Upper lobe of left lung (tissue), 6 donors: ENCODE measurements around the gene CSNK1G1. TPM values are rescaled to one million over a fixed set of nuclear protein-coding genes. Genes with fewer than 3 reads are reported as not detected.

Experiments used
- ATAC-seq, 2 donors: fragments of 200-7000 bp; cut with Tn5 transposase; one replicate each; pipeline ENCODE4 v1.9.1; 2022; ENCODE audit warnings: mild to moderate bottlenecking in 2 of 2, moderate library complexity in 2 of 2; ENCODE audit not compliant: low FRiP score in 2 of 2
- DNase-seq, 2 donors: peaks; one replicate each; pipeline ENCODE4 v3.0.0-alpha.2; 2019 to 2020
- H3K27ac ChIP-seq, 4 donors: fragments of 200-600 bp; sonication (generic); one replicate each; pipeline ENCODE4 v1.5.1; 2016 to 2019
- H3K27me3 ChIP-seq, 4 donors: fragments of 200-600 bp; sonication (generic); one replicate each; pipeline ENCODE4 v1.5.1; 2017 to 2019
- H3K36me3 ChIP-seq, 4 donors: fragments of 200-600 bp; sonication (generic); one replicate each; pipeline ENCODE4 v1.5.1; 2016 to 2019
- H3K4me1 ChIP-seq, 4 donors: fragments of 200-600 bp; sonication (generic); one replicate each; pipeline ENCODE4 v1.5.1; 2018 to 2019
- H3K4me3 ChIP-seq, 4 donors: fragments of 200-600 bp; sonication (generic); one replicate each; pipeline ENCODE4 v1.5.1; 2017 to 2019; ENCODE audit warnings: mild to moderate bottlenecking in 2 of 4, moderate library complexity in 1 of 4
- H3K9me3 ChIP-seq, 4 donors: fragments of 200-600 bp; sonication (generic); one replicate each; pipeline ENCODE4 v1.5.1; 2018 to 2019
- CTCF ChIP-seq, 6 experiments: fragments of 450-650 bp in 4 of 6; fragments of 200-600 bp in 2 of 6; sonication (generic) in 2 of 6; IDR thresholded peaks; one replicate each; pipeline ENCODE4 v1.5.1; 2016 to 2019; ENCODE audit warnings: antibody characterized with exemption in 6 of 6
- EP300 ChIP-seq, 4 donors: sonication (generic); formaldehyde crosslinking; IDR thresholded peaks; one replicate each; pipeline ENCODE4 v1.5.1; 2017; ENCODE audit warnings: antibody characterized with exemption in 4 of 4, control low read depth in 2 of 4
- POLR2A ChIP-seq, 4 donors: fragments of 450-650 bp; IDR thresholded peaks; one replicate each; pipeline ENCODE4 v1.5.1; 2016 to 2017; ENCODE audit warnings: antibody characterized with exemption in 4 of 4, mild to moderate bottlenecking in 2 of 4
- POLR2AphosphoS5 ChIP-seq, 2 donors: sonication (generic); formaldehyde crosslinking; IDR thresholded peaks; one replicate each; pipeline ENCODE4 v1.5.1; 2017; ENCODE audit warnings: antibody characterized with exemption in 2 of 2
- WGBS, 2 donors: methylation state at CpG; one replicate each; pipeline ENCODE4 v1.1.5; 2017 to 2018; 5-methylcytosine and 5-hydroxymethylcytosine counted together
- total RNA-seq, 6 donors: library from RNA; depleted of rRNA in 4 of 6; stranded (reverse); fragments of >200 nt in 4 of 6; gene quantifications; one replicate each; pipeline versions ENCODE4 v1.1.0 to v1.2.1, GENCODE V29; 2016 to 2021
- donor health status: DM: no; HTN: no; CAD: no; lungs with moderate emphysema.
- donor health status: DM: no; HTN: yes; CAD: no; lungs with severe emphysema.

CSNK1G1 gene
- total RNA-seq, 6 donors from 2014 or later: 14.8 to 49.6 (median 19.6) TPM

- TF ChIP-seq CTCF (IDR thresholded peaks at IDR 0.05) (no peak), EP300 (IDR thresholded peaks at IDR 0.05) (no peak), POLR2AphosphoS5 (IDR thresholded peaks at IDR 0.05) (no peak), POLR2A (IDR thresholded peaks at IDR 0.05) (no peak)
- no peak for DNase-seq
- H3K4me1 ChIP-seq: no peaks in the 10 kb centered on the region
- H3K9me3 ChIP-seq: no peaks in the 10 kb centered on the region
- H3K36me3 ChIP-seq: peaks cover 2 to 36% (median 5%) of the 10 kb centered on the region in 4 donors
- peak in 1 of 2 donors; percentile 65 for ATAC-seq
- 82 to 90% methylated on average over 1 of the region's 1 CpG for WGBS, 2 donors
- no peak overlapping the region for H3K4me3 ChIP-seq
- no peaks in the 10 kb centered on the region for H3K27me3 ChIP-seq
- no peak overlapping the region for H3K27ac ChIP-seq
These were observed 158.5 kb downstream of the CSNK1G1 start for GRCh38 chr15:64197425-64197824.

- WGBS, 2 donors: 92 to 95% methylated on average over 6 of the region's 6 CpGs
- no peak for ATAC-seq
- H3K4me3 ChIP-seq: no peak overlapping the region
These were observed 162.0 kb downstream of the CSNK1G1 start for GRCh38 chr15:64193971-64194370.

GRCh38 chr15:64191971-64192830, 163.8 kb downstream of the CSNK1G1 start:
- DNase-seq (no peak), ATAC-seq (no peak)
- Histone ChIP-seq H3K9me3 (no peaks in the 10 kb centered on the region), H3K4me3 (no peak overlapping the region), H3K36me3 (peaks cover 0 to 23% (median 2%) of the 10 kb centered on the region in 4 donors), H3K4me1 (no peaks in the 10 kb centered on the region), H3K27me3 (no peaks in the 10 kb centered on the region), H3K27ac (no peak overlapping the region)
- TF ChIP-seq EP300 (IDR thresholded peaks at IDR 0.05): no peak
- TF ChIP-seq CTCF (IDR thresholded peaks at IDR 0.05): no peak
- no peak for TF ChIP-seq POLR2A (IDR thresholded peaks at IDR 0.05)
- TF ChIP-seq POLR2AphosphoS5 (IDR thresholded peaks at IDR 0.05): no peak
- WGBS, 2 donors: 88 to 91% methylated on average over 5 of the region's 5 CpGs

More at GRCh38 chr15:64193971-64194370, 162.0 kb downstream of the CSNK1G1 start:
- Histone ChIP-seq H3K4me1 (no peaks in the 10 kb centered on the region), H3K9me3 (no peaks in the 10 kb centered on the region), H3K36me3 (peaks cover 0 to 15% (median 0%) of the 10 kb centered on the region in 4 donors), H3K27me3 (no peaks in the 10 kb centered on the region), H3K27ac (no peak overlapping the region)
- no peak for TF ChIP-seq POLR2AphosphoS5 (IDR thresholded peaks at IDR 0.05)
- no peak for TF ChIP-seq POLR2A (IDR thresholded peaks at IDR 0.05)
- TF ChIP-seq EP300 (IDR thresholded peaks at IDR 0.05): no peak
- TF ChIP-seq CTCF (IDR thresholded peaks at IDR 0.05): no peak
- no peak for DNase-seq

- H3K27me3 ChIP-seq: no peaks in the 10 kb centered on the region
- no peaks in the 10 kb centered on the region for H3K9me3 ChIP-seq
- DNase-seq (no peak), ATAC-seq (no peak)
- TF ChIP-seq POLR2A (IDR thresholded peaks at IDR 0.05): no peak
- TF ChIP-seq POLR2AphosphoS5 (IDR thresholded peaks at IDR 0.05): no peak
- TF ChIP-seq EP300 (IDR thresholded peaks at IDR 0.05): no peak
- no peak for TF ChIP-seq CTCF (IDR thresholded peaks at IDR 0.05)
- H3K36me3 ChIP-seq: peaks cover 0 to 38% (median 2%) of the 10 kb centered on the region in 4 donors
- H3K27ac ChIP-seq: no peak overlapping the region
- WGBS, 2 donors: 92 to 95% methylated on average over 2 of the region's 2 CpGs
- no peak overlapping the region for H3K4me3 ChIP-seq
- H3K4me1 ChIP-seq: no peaks in the 10 kb centered on the region
These were observed 168.4 kb downstream of the CSNK1G1 start for GRCh38 chr15:64187396-64188191.
